Measurements from ENCODE around the gene ZNF100.

The ZNF100 gene

GRCh38 chr19:21697698-21698097, 69.7 kb downstream of the ZNF100 start:
- no peak for DNase-seq (ENCODE audit: insufficient read length, low spot score)
- no peak for FAIRE-seq
- TF ChIP-seq CTCF (IDR thresholded peaks at IDR 0.05; ENCODE audit: insufficient read depth, missing control alignments), result no peak

- no peak for DNase-seq (ENCODE audit: insufficient read length, low spot score)
- FAIRE-seq, result no peak
- no peak for TF ChIP-seq CTCF (IDR thresholded peaks at IDR 0.05; ENCODE audit: insufficient read depth, missing control alignments)
Observed at GRCh38 chr19:21694171-21694906, 73.0 kb downstream of the ZNF100 start.

- TF ChIP-seq CTCF (IDR thresholded peaks at IDR 0.05; ENCODE audit: insufficient read depth, missing control alignments), result no peak
- no peak for FAIRE-seq
- no peak for DNase-seq (ENCODE audit: insufficient read length, low spot score)
Observed at GRCh38 chr19:21693399-21693798, 74.0 kb downstream of the ZNF100 start.

- DNase-seq (ENCODE audit: insufficient read length, low spot score) (no peak), FAIRE-seq (no peak)
- TF ChIP-seq CTCF (IDR thresholded peaks at IDR 0.05; ENCODE audit: insufficient read depth, missing control alignments), result no peak
Observed at GRCh38 chr19:21691661-21692060, 75.7 kb downstream of the ZNF100 start.

GRCh38 chr19:21688464-21688863, 78.9 kb downstream of the ZNF100 start:
- DNase-seq (ENCODE audit: insufficient read length, low spot score) (no peak), FAIRE-seq (no peak)
- no peak for TF ChIP-seq CTCF (IDR thresholded peaks at IDR 0.05; ENCODE audit: insufficient read depth, missing control alignments)

- DNase-seq (ENCODE audit: insufficient read length, low spot score), result no peak
- no peak for FAIRE-seq
- TF ChIP-seq CTCF (IDR thresholded peaks at IDR 0.05; ENCODE audit: insufficient read depth, missing control alignments), result no peak
Observed at GRCh38 chr19:21680671-21681070, 86.7 kb downstream of the ZNF100 start.

GRCh38 chr19:21680026-21680425, 87.4 kb downstream of the ZNF100 start:
- no peak for FAIRE-seq
- TF ChIP-seq CTCF (IDR thresholded peaks at IDR 0.05; ENCODE audit: insufficient read depth, missing control alignments), result no peak
- no peak for DNase-seq (ENCODE audit: insufficient read length, low spot score)
